Measurements from ENCODE around the gene ADGRL2.

DNA sequence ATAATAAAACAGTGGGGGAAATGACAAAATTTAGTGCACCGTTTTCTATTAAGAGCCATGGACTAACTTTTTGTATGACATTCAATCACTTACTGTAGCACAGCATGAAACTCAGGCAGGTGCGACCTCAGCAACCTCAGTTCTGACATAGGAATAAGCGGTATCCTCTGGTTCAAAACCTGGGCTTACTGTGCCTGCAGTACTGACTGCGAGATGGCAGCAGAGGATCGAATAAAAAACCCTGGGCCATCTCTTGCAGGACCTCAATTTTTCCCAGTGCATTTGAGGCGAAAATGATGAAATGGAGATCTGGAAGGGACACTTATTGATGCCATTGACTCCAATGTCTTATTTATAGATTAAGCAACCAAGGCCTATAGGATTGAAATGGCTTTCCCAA, 214.7 kb downstream of the ADGRL2 start:
- TF ChIP-seq, protein P1, sequence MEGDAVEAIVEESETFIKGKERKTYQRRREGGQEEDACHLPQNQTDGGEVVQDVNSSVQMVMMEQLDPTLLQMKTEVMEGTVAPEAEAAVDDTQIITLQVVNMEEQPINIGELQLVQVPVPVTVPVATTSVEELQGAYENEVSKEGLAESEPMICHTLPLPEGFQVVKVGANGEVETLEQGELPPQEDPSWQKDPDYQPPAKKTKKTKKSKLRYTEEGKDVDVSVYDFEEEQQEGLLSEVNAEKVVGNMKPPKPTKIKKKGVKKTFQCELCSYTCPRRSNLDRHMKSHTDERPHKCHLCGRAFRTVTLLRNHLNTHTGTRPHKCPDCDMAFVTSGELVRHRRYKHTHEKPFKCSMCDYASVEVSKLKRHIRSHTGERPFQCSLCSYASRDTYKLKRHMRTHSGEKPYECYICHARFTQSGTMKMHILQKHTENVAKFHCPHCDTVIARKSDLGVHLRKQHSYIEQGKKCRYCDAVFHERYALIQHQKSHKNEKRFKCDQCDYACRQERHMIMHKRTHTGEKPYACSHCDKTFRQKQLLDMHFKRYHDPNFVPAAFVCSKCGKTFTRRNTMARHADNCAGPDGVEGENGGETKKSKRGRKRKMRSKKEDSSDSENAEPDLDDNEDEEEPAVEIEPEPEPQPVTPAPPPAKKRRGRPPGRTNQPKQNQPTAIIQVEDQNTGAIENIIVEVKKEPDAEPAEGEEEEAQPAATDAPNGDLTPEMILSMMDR (IDR thresholded peaks at IDR 0.05), result no peak
- TF ChIP-seq POLR2A (IDR thresholded peaks at IDR 0.05; ENCODE audit: low read depth), result no peak
- TF ChIP-seq EP300 (IDR thresholded peaks at IDR 0.05), result no peak

All from esophagus muscularis mucosa (tissue), 4 donors.